Naive thymus-derived CD8-positive, alpha-beta T cell (primary cell): ENCODE results near the gene TPT1. TPM values are rescaled to one million over a fixed set of nuclear protein-coding genes. Genes with fewer than 3 reads are reported as not detected.

ENCODE experiments used
- ATAC-seq, 2 donors: fragments of 150-1000 bp; cut with Tn5 transposase in 1 of 2; sonication (Bioruptor Pico), chemical (Tn5 transposase) in 1 of 2; 1 replicate in 1 of 2; 2 replicates in 1 of 2; pipeline ENCODE4 v1.10.0; 2021; ENCODE audit warnings: mild to moderate bottlenecking in 2 of 2, moderate library complexity in 2 of 2
- POLR2A ChIA-PET: fragments of 350-600 bp; sonication (Branson Sonifier 250); formaldehyde crosslinking; loops from one replicate; lab custom pipeline; 2021; ENCODE audit warnings: antibody characterized with exemption; lab: Charles Lee
- DNase-seq, 10 donors: peaks; one replicate each; pipeline versions ENCODE4 v3.0.0 to v3.0.0-alpha.2; 2020 to 2022
- H3K27ac Mint-ChIP-seq, 10 donors: one replicate each; pipeline ENCODE4 v1.8.0; 2020 to 2022; ENCODE audit warnings: mild to moderate bottlenecking in 10 of 10, mixed read lengths in 10 of 10, moderate library complexity in 4 of 10, inconsistent platforms in 1 of 10
- H3K27me3 Mint-ChIP-seq, 5 donors: one replicate each; pipeline ENCODE4 v1.8.0; 2021 to 2022; ENCODE audit warnings: mixed read lengths in 5 of 5
- H3K36me3 Mint-ChIP-seq, 3 donors: one replicate each; pipeline ENCODE4 v1.8.0; 2020 to 2022; ENCODE audit warnings: mixed read lengths in 3 of 3, mild to moderate bottlenecking in 2 of 3, inconsistent platforms in 1 of 3
- H3K4me1 Mint-ChIP-seq, 4 donors: one replicate each; pipeline ENCODE4 v1.8.0; 2021 to 2022; ENCODE audit warnings: mixed read lengths in 4 of 4
- H3K4me3 Mint-ChIP-seq, 10 donors: one replicate each; pipeline ENCODE4 v1.8.0; 2020 to 2022; ENCODE audit warnings: mild to moderate bottlenecking in 10 of 10, mixed read lengths in 10 of 10, moderate library complexity in 6 of 10, inconsistent platforms in 1 of 10
- H3K9me3 Mint-ChIP-seq, 9 donors: one replicate each; pipeline ENCODE4 v1.8.0; 2020 to 2022; ENCODE audit warnings: mixed read lengths in 9 of 9, mild to moderate bottlenecking in 3 of 9, inconsistent platforms in 1 of 9, moderate library complexity in 1 of 9
- polyA plus RNA-seq, 3 donors: library from polyadenylated mRNA; unstranded; fragments of 300-500 nt; fragmentation: Illumina TruSeq; gene quantifications; one replicate each; pipeline ENCODE4 v1.2.3, GENCODE V29; 2021
- total RNA-seq, 8 experiments: library from RNA in 2 of 8; stranded (reverse) in 2 of 8; gene quantifications; one replicate each; pipeline ENCODE4 v1.2.3 and lab custom pipeline; 2021 to 2026

Gene TPT1
- total and polyA plus RNA-seq, 5 experiments from 2014 or later, result 3,681 to 10,909 (median 4,532) TPM

DNA sequence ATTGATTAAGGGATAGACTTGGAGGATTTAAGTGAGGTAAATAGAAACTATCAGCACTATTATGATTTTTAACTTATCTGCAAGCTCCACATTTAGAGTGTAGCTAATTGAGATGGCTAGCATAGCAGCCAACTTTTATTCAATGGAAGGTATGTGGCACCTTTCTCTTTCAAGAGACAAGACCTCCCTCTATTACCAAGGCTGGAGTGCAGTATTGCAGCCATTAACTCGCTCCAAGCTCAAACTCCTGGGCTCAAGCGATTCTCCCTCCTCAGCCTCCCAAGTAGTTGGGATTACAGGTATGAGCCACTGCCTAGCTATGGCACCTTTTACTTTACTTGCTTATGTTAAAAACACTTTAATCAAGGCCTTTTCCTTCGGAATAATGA is 8.2 kb downstream of the TPT1 start:
- POLR2A ChIA-PET, result interaction anchor here (0.6 to 1.0 kb wide), 2 partner anchors 32 to 34 kb away, joined by 3 read pairs; no protein-coding TSS in a partner anchor
- DNase-seq (no peak), ATAC-seq (no peak)
- H3K4me1 Mint-ChIP-seq, result peaks cover 59 to 96% (median 86%) of the 10 kb centered on the region in 4 donors
- H3K27me3 Mint-ChIP-seq, result no peaks in the 10 kb centered on the region
- no peak overlapping the region for H3K4me3 Mint-ChIP-seq
- peak overlapping the region in 9 of 10 donors; percentile 38 to 96 (median 79) for H3K27ac Mint-ChIP-seq
- H3K36me3 Mint-ChIP-seq, result peaks cover 10 to 27% (median 13%) of the 10 kb centered on the region in 3 donors
- H3K9me3 Mint-ChIP-seq, result no peaks in the 10 kb centered on the region

DNA sequence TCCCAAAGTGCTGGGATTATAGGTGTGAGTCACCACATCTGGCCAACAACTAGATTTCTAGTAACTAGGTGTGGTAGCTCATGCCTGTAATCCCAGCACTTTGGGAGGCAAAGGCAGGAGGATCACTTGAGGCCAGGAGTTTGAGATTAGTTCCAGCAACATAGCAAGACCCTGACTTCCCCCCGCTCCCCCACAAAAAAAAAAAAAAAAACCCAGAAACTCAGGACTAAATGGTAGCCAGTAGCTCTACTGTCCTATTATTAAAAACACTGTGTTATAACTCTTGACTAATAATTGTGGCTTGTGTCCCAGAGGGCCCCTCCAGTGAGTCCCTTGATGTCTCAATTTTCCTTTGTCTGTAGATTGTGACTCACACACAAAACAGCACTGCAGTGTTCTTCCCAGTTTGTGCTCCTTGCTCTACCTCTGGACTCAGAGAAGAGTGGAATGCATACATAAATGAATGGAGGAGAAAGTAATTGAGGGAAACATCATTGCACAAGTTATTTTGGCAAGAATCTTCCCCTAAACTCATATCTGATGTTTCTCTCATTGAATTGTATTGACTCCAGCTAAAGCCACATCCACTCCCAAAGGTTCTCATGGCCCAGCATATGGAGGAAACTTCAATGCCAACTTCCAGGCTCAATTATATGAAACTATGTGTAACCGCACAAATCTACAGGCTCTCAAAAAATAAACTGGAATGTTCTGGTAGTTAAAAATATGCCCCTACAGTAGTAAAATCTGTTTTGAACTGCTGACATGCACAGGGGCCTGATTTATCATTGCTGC is 8.8 kb downstream of the TPT1 start:
- H3K4me3 Mint-ChIP-seq, result peak overlapping the region in 1 of 10 donors; percentile 35

DNA sequence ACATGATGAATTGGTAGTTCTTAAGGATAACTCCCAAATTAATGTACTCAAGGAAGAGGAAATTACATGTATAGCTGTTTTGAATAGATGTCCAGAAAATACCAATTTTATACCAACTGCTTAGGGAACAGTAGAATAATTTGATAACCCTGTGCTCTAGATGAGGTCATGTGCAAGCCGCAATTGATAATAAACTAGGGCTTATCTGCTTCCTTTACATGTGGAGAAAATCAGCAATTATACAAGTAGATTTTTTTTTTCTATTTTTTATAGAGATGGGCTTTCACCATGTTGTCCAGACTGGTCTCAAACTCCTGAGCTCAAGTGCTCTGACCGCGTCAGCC is 9.3 kb downstream of the TPT1 start:
- H3K27ac Mint-ChIP-seq, result peak overlapping the region in 7 of 10 donors; percentile 11 to 96 (median 66)
- POLR2A ChIA-PET, result interaction anchor here (1.1 to 1.3 kb wide), 3 partner anchors 9 to 34 kb away, joined by 3 to 8 read pairs (median 6); partner anchors contain the start of gene TPT1
- ATAC-seq (no peak), DNase-seq (no peak)
- H3K4me3 Mint-ChIP-seq, result no peak overlapping the region
- H3K27me3 Mint-ChIP-seq, result no peaks in the 10 kb centered on the region
- peaks cover 4 to 15% (median 10%) of the 10 kb centered on the region in 3 donors for H3K36me3 Mint-ChIP-seq
- H3K9me3 Mint-ChIP-seq, result no peaks in the 10 kb centered on the region
- H3K4me1 Mint-ChIP-seq, result peaks cover 58 to 94% (median 85%) of the 10 kb centered on the region in 4 donors

More for the DNA sequence above, 8.8 kb downstream of the TPT1 start:
- DNase-seq, result no peak
- POLR2A ChIA-PET, result interaction anchor here (0.7 to 1.3 kb wide), 4 partner anchors 14 to 761 kb away, joined by 3 to 6 read pairs (median 3); no protein-coding TSS in a partner anchor
- Mint-ChIP-seq H3K27me3 (no peaks in the 10 kb centered on the region), H3K27ac (peak overlapping the region in 9 of 10 donors; percentile 41 to 96 (median 86)), H3K4me1 (peaks cover 61 to 96% (median 86%) of the 10 kb centered on the region in 4 donors), H3K9me3 (no peaks in the 10 kb centered on the region), H3K36me3 (peaks cover 9 to 21% (median 10%) of the 10 kb centered on the region in 3 donors)
- ATAC-seq, result no peak

DNA sequence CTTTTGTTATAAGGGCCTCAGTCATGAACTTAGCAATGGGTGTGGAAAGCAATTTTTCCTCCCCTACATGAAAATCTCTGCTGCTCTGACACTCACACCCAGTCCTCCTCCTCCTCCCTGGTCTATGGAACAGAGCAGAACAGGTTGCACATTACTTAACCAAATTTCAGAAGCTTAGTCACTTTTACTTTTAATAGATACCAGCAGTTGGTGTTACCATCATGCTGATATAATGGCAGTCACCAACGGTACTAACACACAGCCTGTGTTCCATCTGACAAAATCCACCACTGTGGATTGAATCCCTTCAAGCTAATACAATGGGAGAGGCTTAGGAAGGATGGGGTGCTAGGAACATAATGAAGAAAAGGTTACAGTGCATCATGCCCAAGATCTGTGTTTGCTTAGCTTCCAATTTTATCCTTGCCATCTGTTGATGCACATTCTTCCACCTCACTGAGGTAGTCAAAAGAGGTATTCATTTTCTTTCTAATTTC is 9.8 kb downstream of the TPT1 start:
- ATAC-seq (no peak), DNase-seq (no peak)
- H3K4me3 Mint-ChIP-seq, result peak overlapping the region in 1 of 10 donors; percentile 52
- POLR2A ChIA-PET, result interaction anchor here (1.3 kb wide), 2 partner anchors 9 to 33 kb away, joined by 3 to 8 read pairs; partner anchors contain the start of gene TPT1
- H3K27me3 Mint-ChIP-seq, result no peaks in the 10 kb centered on the region
- H3K36me3 Mint-ChIP-seq, result peaks cover 0 to 10% (median 6%) of the 10 kb centered on the region in 3 donors
- H3K4me1 Mint-ChIP-seq, result peaks cover 54 to 89% (median 81%) of the 10 kb centered on the region in 4 donors
- peak overlapping the region in 8 of 10 donors; percentile 53 to 96 (median 72) for H3K27ac Mint-ChIP-seq
- no peaks in the 10 kb centered on the region for H3K9me3 Mint-ChIP-seq

DNA sequence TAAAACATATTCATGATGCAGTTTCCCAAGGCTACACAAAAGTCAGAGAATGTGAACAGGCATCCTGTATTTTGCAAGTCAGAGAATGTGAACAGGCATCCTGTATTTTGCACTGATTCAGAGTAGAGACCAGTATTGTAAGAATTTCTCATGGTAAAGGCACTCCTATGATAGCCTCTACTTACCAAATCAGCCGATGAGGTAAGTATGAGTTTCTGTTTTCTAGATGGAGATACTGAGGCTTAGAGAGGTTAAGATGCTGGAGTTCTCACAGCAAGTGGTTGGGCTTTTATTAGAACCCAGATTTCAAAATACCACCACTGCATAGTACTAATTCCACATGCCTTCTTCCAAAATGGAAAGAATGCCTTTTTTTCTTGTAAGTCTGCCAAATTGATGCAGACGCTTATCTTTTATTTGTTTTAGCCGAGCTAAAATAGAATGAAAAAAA is 12.3 kb downstream of the TPT1 start:
- H3K4me3 Mint-ChIP-seq, result peak overlapping the region in 4 of 10 donors; percentile 10 to 45 (median 23)
- no peaks in the 10 kb centered on the region for H3K36me3 Mint-ChIP-seq
- no peaks in the 10 kb centered on the region for H3K27me3 Mint-ChIP-seq
- DNase-seq (no peak), ATAC-seq (no peak)
- peaks cover 0 to 1% (median 0%) of the 10 kb centered on the region in 9 donors for H3K9me3 Mint-ChIP-seq
- POLR2A ChIA-PET, result interaction anchor here (0.6 to 1.8 kb wide), 4 partner anchors 9 to 118 kb away, joined by 3 to 7 read pairs (median 4); partner anchors contain the start of gene TPT1
- H3K27ac Mint-ChIP-seq, result peak overlapping the region in 7 of 10 donors; percentile 33 to 96 (median 58)
- peaks cover 38 to 73% (median 56%) of the 10 kb centered on the region in 4 donors for H3K4me1 Mint-ChIP-seq

DNA sequence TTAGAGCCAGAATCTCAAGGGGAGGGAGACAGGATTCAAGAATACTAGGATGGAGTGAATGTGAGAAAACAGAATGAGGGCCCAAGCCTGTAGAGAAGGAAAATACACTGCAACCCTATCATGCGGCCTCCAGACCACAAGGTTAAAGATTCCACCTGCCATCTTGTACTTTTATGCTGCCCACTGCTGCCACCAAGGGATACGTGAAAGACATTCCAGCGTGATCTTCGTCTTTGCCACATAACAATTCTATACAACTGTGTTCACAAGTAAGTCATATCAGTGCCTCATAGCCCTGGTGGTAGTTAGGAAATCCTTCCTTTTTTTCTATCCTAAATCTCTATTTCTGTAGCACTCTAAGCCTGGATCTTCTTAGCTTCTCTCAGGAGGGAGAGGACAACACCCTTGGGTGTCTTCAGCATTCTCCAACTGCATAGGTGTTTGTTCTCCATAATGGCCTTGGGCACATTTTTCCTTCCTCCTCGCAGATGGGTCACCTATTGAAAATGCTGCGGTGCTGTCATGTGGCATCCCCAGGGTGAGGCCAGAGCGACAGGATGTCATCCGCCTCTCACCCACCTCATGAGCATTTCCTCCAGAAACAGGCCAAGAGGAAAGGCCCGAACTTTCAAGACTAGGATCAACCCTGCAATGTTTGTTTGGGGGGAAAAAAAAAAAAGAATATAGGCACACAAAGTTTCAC is 13.6 kb downstream of the TPT1 start:
- H3K4me3 Mint-ChIP-seq, result peak overlapping the region in 9 of 10 donors; percentile 25 to 70 (median 53)
- H3K9me3 Mint-ChIP-seq, result peaks cover 0 to 1% (median 0%) of the 10 kb centered on the region in 9 donors
- no peaks in the 10 kb centered on the region for H3K27me3 Mint-ChIP-seq
- no peaks in the 10 kb centered on the region for H3K36me3 Mint-ChIP-seq
- POLR2A ChIA-PET, result interaction anchor here (1.0 kb wide), 1 partner anchor 15 kb away, joined by 3 read pairs; no protein-coding TSS in a partner anchor
- ATAC-seq (peak; percentile 48 to 58), DNase-seq (no peak)
- peak overlapping the region; percentile 44 to 96 (median 70) for H3K27ac Mint-ChIP-seq
- peaks cover 30 to 60% (median 43%) of the 10 kb centered on the region in 4 donors for H3K4me1 Mint-ChIP-seq

DNA sequence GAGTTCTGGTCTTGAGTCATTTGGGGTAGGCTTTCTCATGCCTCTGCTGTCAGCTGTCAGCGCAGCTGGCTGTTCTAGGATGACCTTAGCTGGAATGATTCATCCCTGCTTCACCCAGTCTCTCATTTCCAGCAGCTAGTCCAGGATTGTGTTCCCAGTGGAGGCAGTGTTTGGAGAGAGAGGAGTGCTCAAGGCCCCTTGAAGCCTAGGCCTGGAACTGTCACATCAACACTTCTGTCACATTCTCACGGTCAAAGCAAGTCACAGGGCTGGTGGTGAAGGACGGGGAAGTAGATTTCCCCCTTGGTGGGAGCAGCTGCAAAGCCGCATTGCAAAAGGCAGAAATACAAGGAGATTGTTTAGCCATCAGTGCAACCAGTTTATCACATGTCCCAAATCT is 15.2 kb downstream of the TPT1 start:
- Mint-ChIP-seq H3K4me3 (no peak overlapping the region), H3K4me1 (peaks cover 20 to 46% (median 29%) of the 10 kb centered on the region in 4 donors), H3K27me3 (no peaks in the 10 kb centered on the region), H3K9me3 (peaks cover 0 to 2% (median 0%) of the 10 kb centered on the region in 9 donors), H3K27ac (peak overlapping the region in 2 of 10 donors; percentile 12 to 52), H3K36me3 (no peaks in the 10 kb centered on the region)
- POLR2A ChIA-PET, result interaction anchor here (0.8 kb wide), 1 partner anchor 12 kb away, joined by 3 read pairs; no protein-coding TSS in a partner anchor
- ATAC-seq, result no peak
- no peak for DNase-seq

DNA sequence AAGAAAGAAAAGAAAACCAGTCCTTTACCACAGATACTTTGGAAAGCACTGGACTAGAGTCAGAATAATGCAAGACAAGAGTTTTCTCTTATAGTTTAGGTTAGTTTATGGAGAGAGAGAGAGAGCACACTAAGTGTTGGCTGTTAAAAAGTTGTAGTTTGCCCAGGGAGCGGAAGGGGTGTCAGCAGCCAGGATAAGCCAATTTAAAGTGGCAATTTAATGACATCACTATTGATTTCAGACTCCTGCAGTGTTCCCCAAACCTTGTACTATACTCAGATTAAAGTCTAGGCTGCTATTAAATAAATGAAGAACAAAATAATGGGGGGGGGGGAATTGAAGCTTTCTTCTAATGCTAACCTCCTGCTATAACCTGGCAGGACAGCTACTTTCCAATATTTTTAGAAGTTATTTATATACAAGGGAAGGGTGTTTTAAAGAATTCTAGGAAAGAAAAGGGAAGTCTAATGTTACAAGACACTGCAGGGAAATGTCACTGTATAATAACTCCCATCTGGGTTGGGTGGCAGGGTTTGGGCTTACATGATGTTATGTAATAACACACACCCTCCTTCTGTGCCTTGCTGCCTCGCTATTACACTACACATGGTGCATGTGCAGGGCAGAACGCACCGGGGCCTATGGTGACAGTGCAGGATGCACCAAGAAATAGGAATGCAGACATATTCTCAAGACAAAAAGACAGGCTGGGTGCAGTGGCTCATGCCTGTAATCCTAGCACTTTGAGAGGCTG is 19.9 kb downstream of the TPT1 start:
- no peak overlapping the region for H3K27ac Mint-ChIP-seq
- DNase-seq, result no peak
- POLR2A ChIA-PET, result interaction anchor here (0.7 kb wide), 1 partner anchor 279 kb away, joined by 3 read pairs; no protein-coding TSS in a partner anchor
- H3K27me3 Mint-ChIP-seq, result no peaks in the 10 kb centered on the region
- H3K9me3 Mint-ChIP-seq, result peaks cover 0 to 2% (median 0%) of the 10 kb centered on the region in 9 donors
- no peak overlapping the region for H3K4me3 Mint-ChIP-seq
- peaks cover 0 to 12% (median 4%) of the 10 kb centered on the region in 4 donors for H3K4me1 Mint-ChIP-seq
- no peaks in the 10 kb centered on the region for H3K36me3 Mint-ChIP-seq
- no peak for ATAC-seq

DNA sequence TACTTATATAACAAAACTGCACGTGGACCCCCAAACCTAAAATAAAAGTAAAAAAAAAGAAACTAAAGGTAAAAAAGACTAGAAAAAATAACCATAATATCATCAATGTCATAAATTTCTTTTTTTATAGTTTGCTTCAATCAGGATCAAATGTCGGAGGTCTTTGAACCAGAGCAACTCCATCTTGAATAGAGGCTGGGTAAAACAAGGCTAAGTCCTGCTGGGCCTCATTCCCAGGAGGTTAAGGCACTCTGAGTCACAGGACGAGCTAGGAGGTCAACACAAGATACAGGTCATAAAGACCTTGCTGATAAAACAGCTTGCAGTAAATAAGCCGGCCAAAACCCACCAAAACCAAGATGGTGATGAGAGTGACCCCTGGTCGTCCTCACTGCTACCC is 24.0 kb downstream of the TPT1 start:
- DNase-seq, result no peak
- POLR2A ChIA-PET, result no interaction called here
- no peak overlapping the region for H3K4me3 Mint-ChIP-seq

DNA sequence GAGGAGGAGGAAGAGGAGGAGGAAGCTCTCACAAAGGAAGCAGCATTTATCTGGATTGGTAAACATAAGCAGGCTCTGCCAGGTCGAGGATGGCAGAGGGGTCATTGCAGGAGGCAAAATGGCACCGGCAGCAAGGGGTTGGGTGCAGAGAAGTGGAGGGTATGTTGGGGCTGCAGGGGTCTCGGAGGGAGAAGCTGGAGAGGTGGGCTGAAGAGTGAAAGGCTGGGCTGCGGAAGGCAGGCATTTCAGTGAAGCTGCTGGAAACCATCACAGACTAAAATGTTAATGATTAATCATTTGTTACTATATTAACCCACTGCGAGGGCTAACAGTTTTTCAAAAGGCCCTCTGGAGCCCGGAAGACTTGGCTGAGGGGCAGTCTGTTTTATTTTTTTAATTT is 24.6 kb downstream of the TPT1 start:
- ATAC-seq, result no peak
- Mint-ChIP-seq H3K4me1 (peaks cover 2 to 6% (median 6%) of the 10 kb centered on the region in 4 donors), H3K27me3 (peaks cover 0 to 2% (median 0%) of the 10 kb centered on the region in 5 donors), H3K36me3 (no peaks in the 10 kb centered on the region), H3K4me3 (no peak overlapping the region), H3K27ac (no peak overlapping the region), H3K9me3 (no peaks in the 10 kb centered on the region)
- POLR2A ChIA-PET, result no interaction called here
- DNase-seq, result no peak

More for the DNA sequence above, 24.0 kb downstream of the TPT1 start:
- Mint-ChIP-seq H3K4me1 (peaks cover 0 to 3% (median 2%) of the 10 kb centered on the region in 4 donors), H3K27ac (peak overlapping the region in 1 of 10 donors; percentile 40), H3K27me3 (no peaks in the 10 kb centered on the region), H3K36me3 (no peaks in the 10 kb centered on the region), H3K9me3 (peaks cover 0 to 2% (median 0%) of the 10 kb centered on the region in 9 donors)
- ATAC-seq, result no peak

DNA sequence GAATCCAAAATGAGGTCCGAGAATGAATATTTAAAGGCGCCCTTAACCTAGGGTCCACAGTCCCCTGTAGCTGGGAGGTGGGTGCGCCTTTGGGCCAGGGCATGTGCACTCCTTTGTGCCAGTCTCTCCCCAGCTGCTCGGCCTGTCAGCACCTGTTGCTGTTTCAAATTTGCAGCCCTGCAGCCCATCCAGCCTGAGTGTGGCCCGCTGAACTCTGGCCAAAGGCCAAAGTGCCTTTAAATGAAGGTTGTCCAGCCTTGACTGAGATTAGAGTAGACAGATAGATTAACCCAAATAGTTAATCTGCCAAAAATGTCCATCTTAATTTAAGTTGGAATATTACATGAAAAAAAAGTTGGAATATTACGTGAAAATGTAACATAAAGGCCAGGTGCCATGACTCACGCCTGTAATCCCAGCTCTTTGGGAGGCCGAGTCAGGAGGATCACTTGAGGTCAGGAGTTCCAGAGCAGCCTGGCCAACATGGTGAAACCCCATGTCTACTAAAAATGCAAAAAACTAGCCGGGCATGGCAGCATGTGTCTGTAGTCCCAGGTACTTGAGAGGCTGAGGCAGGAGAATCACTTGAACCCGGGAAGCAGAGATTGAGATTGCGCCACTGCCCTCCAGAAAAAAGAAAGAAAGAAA is 25.3 kb downstream of the TPT1 start:
- POLR2A ChIA-PET, result interaction anchor here (0.8 kb wide), 1 partner anchor 24 kb away, joined by 4 read pairs; no protein-coding TSS in a partner anchor
- ATAC-seq (no peak), DNase-seq (no peak)
- Mint-ChIP-seq H3K4me3 (no peak overlapping the region), H3K4me1 (peaks cover 2 to 13% (median 12%) of the 10 kb centered on the region in 4 donors), H3K27ac (peak overlapping the region in 2 of 10 donors; percentile 43), H3K27me3 (peaks cover 0 to 2% (median 0%) of the 10 kb centered on the region in 5 donors), H3K9me3 (no peaks in the 10 kb centered on the region), H3K36me3 (peaks cover 0 to 2% (median 0%) of the 10 kb centered on the region in 3 donors)
